Measurements from ENCODE around the gene RND3. TPM values are rescaled to one million over a fixed set of nuclear protein-coding genes. Genes with fewer than 3 reads are reported as not detected.

Gene RND3
- total and polyA plus RNA-seq, 10 of the 15 experiments (the other 5 are each of a cell fraction or from before 2014, with no cell fraction given), result 0.38 to 18.3 (median 0.93) TPM

DNA sequence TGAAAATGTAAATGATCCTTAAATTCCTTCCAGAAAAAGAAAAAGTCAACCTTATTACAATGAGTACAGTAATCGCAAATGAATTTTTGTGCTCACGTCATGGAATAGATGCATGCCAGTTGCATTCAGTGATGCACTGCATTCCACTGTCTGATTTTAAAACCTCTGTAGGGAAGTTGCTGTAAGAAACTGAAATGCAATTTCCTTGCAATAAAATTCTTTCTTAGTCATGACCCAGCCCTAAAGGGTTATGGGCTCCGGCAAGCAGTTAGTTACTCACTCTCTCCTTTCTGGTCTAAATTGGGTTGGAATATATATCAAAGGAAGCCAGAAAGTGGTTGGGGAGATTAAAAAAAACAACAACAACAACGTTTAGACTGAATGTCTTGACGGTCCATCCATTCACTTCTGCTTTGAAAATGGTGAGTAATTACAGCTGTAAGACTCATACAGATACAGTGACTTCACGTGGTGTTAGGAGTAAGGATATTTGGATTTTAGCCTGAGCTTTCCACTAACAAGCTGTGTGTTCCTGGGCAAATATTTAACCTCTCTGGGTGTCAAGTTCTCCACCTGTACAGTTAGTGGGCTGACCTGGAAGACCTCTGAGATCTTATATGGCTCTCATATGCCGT, 8.6 kb upstream of the RND3 start:
- ATAC-seq (peak; percentile 32), FAIRE-seq (no peak), DNase-seq (ENCODE audit: low read depth, low spot score) (no peak)
- H3K4me2 ChIP-seq (ENCODE audit: control insufficient read depth, insufficient read depth), result no peak overlapping the region
- 26% methylated on average over 7 of the region's 7 CpGs for WGBS (ENCODE audit: insufficient coverage, insufficient replicate concordance, low lambda C conversion rate, missing lambda C conversion rate)
- no peak for TF ChIP-seq CEBPB (IDR thresholded peaks at IDR 0.05; ENCODE audit: borderline replicate concordance in 1 of 2, low read depth in 2 of 2, low read length in 2 of 2)
- TF ChIP-seq, protein P1, sequence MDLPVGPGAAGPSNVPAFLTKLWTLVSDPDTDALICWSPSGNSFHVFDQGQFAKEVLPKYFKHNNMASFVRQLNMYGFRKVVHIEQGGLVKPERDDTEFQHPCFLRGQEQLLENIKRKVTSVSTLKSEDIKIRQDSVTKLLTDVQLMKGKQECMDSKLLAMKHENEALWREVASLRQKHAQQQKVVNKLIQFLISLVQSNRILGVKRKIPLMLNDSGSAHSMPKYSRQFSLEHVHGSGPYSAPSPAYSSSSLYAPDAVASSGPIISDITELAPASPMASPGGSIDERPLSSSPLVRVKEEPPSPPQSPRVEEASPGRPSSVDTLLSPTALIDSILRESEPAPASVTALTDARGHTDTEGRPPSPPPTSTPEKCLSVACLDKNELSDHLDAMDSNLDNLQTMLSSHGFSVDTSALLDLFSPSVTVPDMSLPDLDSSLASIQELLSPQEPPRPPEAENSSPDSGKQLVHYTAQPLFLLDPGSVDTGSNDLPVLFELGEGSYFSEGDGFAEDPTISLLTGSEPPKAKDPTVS (IDR thresholded peaks at IDR 0.05; ENCODE audit: low read depth, low read length), result no peak
- TF ChIP-seq IKZF1 (conservative IDR thresholded peaks at IDR 0.05), result no peak
- no peaks in the 10 kb centered on the region for H3K79me2 ChIP-seq (ENCODE audit: control insufficient read depth, insufficient read depth, low read length)
- no peak overlapping the region for H3K9ac ChIP-seq (ENCODE audit: control insufficient read depth, insufficient read depth, low read length)
- no peak overlapping the region for H2AFZ ChIP-seq (ENCODE audit: control insufficient read depth, low read depth, low read length)
- intact Hi-C loops (cut with micrococcal nuclease; ENCODE audit: unreplicated experiment), result no loop called here
- no peak overlapping the region for H3K4me3 ChIP-seq
- no peaks in the 10 kb centered on the region for H3K36me3 ChIP-seq (ENCODE audit: control insufficient read depth in 2 of 2, insufficient read depth in 2 of 2, low read length in 1 of 2)
- H3K27ac ChIP-seq (ENCODE audit: control insufficient read depth, insufficient read depth), result no peak overlapping the region
- no peaks in the 10 kb centered on the region for H3K27me3 ChIP-seq (replicated peaks in 1 of 2; ENCODE audit: control insufficient read depth in 2 of 2, insufficient read depth in 2 of 2, low read length in 1 of 2)
- H4K20me1 ChIP-seq (ENCODE audit: control insufficient read depth, insufficient read depth), result no peaks in the 10 kb centered on the region
- no peaks in the 10 kb centered on the region for H3K4me1 ChIP-seq (ENCODE audit: control insufficient read depth, insufficient read depth, low read length)
- ChIA-PET POLR2A (interaction anchor here (0.6 kb wide), 1 partner anchor 208 kb away, joined by 3 read pairs; no protein-coding TSS in a partner anchor), RAD21 (ENCODE audit: unreplicated experiment) (interaction anchor here (0.6 to 2.3 kb wide), 6 partner anchors 16 to 1933 kb away, joined by 3 to 5 read pairs (median 3); no protein-coding TSS in a partner anchor), CTCF (interaction anchor here (1.1 to 1.2 kb wide), 4 partner anchors 18 to 92 kb away, joined by 3 to 7 read pairs (median 4); no protein-coding TSS in a partner anchor), SMC1A (ENCODE audit: uncharacterized antibody, unreplicated experiment) (interaction anchor here (0.7 to 3.0 kb wide), 11 partner anchors 9 to 121 kb away, joined by 3 to 8 read pairs (median 4); no protein-coding TSS in a partner anchor)
- H3K9me3 ChIP-seq (replicated peaks; ENCODE audit: control insufficient read depth, insufficient read depth, low read length), result no peaks in the 10 kb centered on the region
- in situ Hi-C loops (cut with MboI), result no loop called here
- BruUV-seq (replicated peaks), result no TSS peak

DNA sequence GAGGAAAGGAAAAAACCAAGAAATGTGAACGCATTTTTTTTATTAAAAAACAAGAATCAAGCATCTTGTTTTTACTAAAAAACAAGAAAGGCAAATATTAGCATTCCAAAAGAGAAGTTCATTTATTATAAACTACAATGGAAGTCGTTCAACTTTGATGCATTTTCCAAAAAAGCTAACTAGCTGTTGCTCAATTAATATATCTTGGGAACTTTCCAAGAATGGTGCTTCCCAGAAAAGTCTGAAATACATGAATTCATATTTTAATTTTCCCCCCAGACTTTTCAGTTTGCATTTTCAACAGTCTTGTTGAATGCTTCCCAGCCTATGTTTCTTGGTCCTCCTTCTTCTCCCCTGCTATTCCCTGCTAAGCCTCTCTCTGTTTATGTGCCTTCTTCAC, 7.5 kb upstream of the RND3 start:
- H3K4me3 ChIP-seq, result no peak overlapping the region
- no peak for ATAC-seq
- intact Hi-C loops (cut with micrococcal nuclease; ENCODE audit: unreplicated experiment) (no loop called here), in situ Hi-C loops (cut with MboI) (no loop called here)
- H3K79me2 ChIP-seq (ENCODE audit: control insufficient read depth, insufficient read depth, low read length), result no peaks in the 10 kb centered on the region
- RAD21 ChIA-PET (ENCODE audit: unreplicated experiment), result interaction anchor here (1.9 to 2.3 kb wide), 2 partner anchors 26 to 31 kb away, joined by 4 to 5 read pairs; no protein-coding TSS in a partner anchor
- FAIRE-seq, result no peak
- H2AFZ ChIP-seq (ENCODE audit: control insufficient read depth, low read depth, low read length), result no peak overlapping the region
- no peak overlapping the region for H3K9ac ChIP-seq (ENCODE audit: control insufficient read depth, insufficient read depth, low read length)
- SMC1A ChIA-PET (ENCODE audit: uncharacterized antibody, unreplicated experiment), result interaction anchor here (0.9 to 3.0 kb wide), 6 partner anchors 7 to 61 kb away, joined by 3 to 8 read pairs (median 4); no protein-coding TSS in a partner anchor
- no peaks in the 10 kb centered on the region for H3K4me1 ChIP-seq (ENCODE audit: control insufficient read depth, insufficient read depth, low read length)
- DNase-seq (ENCODE audit: low read depth, low spot score), result no peak
- no peaks in the 10 kb centered on the region for H3K27me3 ChIP-seq (replicated peaks in 1 of 2; ENCODE audit: control insufficient read depth in 2 of 2, insufficient read depth in 2 of 2, low read length in 1 of 2)
- no peak overlapping the region for H3K27ac ChIP-seq (ENCODE audit: control insufficient read depth, insufficient read depth)
- TF ChIP-seq BMI1 (IDR thresholded peaks at IDR 0.05; ENCODE audit: borderline replicate concordance) (no peak), CREM (IDR thresholded peaks at IDR 0.05; ENCODE audit: low read depth) (no peak), TCF12 (IDR thresholded peaks at IDR 0.05; ENCODE audit: low read depth, low read length) (no peak), EED (IDR thresholded peaks at IDR 0.05; ENCODE audit: low read depth) (no peak), IKZF1 (conservative IDR thresholded peaks at IDR 0.05) (no peak), CHD1 (IDR thresholded peaks at IDR 0.05; ENCODE audit: low read depth, low read length) (no peak), YY1 (IDR thresholded peaks at IDR 0.05; ENCODE audit: low read depth, low read length) (no peak), EP300 (IDR thresholded peaks at IDR 0.05; ENCODE audit: borderline replicate concordance in 1 of 2, control insufficient read depth in 1 of 2, low read depth in 2 of 2, low read length in 2 of 2) (no peak)
- TF ChIP-seq, protein P1 (IDR thresholded peaks at IDR 0.05; ENCODE audit: low read depth, low read length), result no peak
- WGBS (ENCODE audit: insufficient coverage, insufficient replicate concordance, low lambda C conversion rate, missing lambda C conversion rate), result 0% methylated on average over 2 of the region's 2 CpGs
- BruUV-seq (replicated peaks), result no TSS peak
- POLR2A ChIA-PET, result interaction anchor here (1.2 kb wide), 1 partner anchor 74 kb away, joined by 5 read pairs; no protein-coding TSS in a partner anchor
- H4K20me1 ChIP-seq (ENCODE audit: control insufficient read depth, insufficient read depth), result no peaks in the 10 kb centered on the region
- H3K9me3 ChIP-seq (replicated peaks; ENCODE audit: control insufficient read depth, insufficient read depth, low read length), result no peaks in the 10 kb centered on the region
- CTCF ChIA-PET, result interaction anchor here (1.7 kb wide), 1 partner anchor 12 kb away, joined by 5 read pairs; no protein-coding TSS in a partner anchor
- H3K36me3 ChIP-seq (ENCODE audit: control insufficient read depth in 2 of 2, insufficient read depth in 2 of 2, low read length in 1 of 2), result no peaks in the 10 kb centered on the region
- H3K4me2 ChIP-seq (ENCODE audit: control insufficient read depth, insufficient read depth), result no peak overlapping the region
